Ecto neural progenitor cell (in vitro differentiated cells): Measurements from ENCODE around the gene UQCR11.
A peak's percentile ranks its signal among the peaks of the same experiment; 100 is the strongest.

Experiments used
- DNase-seq: peaks from one replicate; pipeline ENCODE4 v3.0.0-alpha.2; 2018; ENCODE audit warnings: low spot score

The UQCR11 gene

DNA sequence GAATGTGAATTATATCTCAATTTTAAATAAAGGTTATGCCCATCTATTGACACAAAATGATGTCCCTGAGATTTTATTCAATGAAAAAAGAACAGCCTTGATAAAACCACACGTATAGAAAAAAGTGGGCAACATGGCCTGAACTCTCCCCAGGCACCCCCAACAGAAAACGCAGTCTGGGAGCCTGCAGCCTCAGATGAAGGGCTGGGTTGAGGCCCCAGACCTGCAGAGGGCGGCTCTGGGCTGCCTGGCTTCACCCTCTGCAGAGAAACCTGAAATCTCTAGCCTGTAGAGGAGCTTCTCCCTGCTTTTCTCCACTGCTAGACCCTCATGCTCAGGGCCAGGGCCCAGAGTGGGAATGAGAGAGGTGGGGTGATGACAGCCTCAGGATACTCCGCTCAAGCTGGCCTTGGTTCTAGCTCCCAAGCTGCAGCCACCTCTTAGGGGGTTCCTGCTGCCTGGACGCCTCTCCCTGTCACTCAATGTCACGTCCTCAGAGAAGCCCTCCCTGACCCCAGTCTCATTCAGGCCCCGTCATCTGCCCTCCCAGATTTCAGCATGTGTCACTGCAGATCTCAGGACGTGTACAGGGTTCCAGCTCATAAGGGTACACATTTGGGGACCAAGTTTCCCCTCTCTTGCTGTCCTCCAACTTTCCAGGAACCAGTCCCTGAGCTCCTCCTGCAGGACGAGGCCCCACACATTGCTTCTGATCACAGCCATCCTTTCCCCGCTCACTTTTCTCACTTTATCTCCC, 14.4 kb downstream of the UQCR11 start:
- peak; percentile 62 for DNase-seq

DNA sequence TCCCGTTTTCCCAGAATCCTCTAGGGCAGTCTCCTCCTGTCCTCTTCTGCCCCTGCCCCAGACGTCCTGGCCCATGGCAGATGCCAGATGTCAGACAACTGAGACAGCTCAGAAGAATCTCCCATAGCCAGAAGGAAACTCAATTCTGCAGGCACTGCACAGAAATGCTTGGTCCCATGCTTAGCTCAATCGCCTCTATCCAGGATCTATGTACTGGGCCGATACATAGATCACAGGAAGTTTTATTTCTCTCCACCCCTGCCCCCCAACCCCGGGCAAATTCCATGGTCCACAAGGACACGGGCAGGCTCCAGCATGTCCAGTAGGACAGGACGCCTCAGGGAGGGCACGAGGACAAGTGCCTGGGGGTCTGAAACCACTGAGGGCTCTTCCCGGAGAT, 17.4 kb downstream of the UQCR11 start:
- no peak for DNase-seq

GRCh38 chr19:1585243-1585580, 20.1 kb downstream of the UQCR11 start:
- no peak for DNase-seq

DNA sequence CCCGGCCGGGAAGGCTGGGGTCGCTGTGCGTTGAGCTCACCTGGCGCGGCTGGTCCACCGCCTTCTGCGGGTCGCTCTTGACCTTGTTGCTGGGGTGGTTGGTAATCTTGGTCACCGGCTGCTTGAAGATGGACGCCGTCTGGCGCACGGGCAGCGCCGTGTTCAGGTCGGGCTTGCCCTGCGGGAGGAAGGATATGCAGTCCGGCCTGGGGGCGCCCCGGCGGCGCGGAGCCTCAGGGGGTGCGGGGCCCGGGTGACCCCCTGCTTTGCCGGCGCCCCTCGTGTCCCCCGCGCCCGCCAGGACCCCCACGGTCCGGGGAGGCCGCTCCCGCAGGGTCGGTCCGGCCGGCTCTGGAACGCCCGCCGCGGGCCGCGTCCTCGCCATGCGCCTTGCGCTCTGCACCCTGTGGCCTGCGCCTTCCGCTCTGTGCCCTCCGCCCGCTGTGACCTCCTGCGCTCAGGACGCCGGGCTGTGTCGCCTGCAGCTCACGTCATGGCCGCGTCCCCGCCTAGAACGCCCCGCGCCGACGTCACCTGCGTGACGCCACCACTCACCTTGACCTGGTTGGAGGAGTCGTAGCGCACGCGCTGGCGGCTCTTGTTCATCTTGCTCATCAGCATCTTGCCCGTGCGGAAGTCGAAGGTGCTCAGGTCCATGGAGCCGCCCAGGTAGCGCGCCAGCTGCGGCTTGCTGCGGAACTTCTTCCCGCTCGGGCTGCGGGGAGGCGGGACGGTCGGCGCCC, 20.6 kb downstream of the UQCR11 start:
- DNase-seq, result no peak

DNA sequence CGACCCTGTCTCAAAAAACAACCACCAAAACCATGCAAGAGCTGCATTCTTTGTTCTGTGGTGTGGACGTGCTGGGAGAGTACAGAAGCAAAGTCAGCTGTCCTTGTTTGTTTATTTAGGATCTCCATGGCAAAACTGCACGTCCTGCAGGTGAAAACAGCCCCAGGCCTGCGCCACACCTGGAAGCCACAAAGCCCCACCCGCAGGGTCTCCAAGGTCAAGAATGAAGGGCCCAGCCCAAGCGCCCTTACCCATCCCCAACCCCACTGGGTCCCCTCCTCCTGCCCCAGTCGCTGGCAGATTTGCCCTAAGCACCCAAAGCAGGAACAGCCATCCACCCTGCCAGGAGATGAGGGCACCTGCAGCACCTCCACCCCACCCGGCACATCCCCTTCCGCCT, 23.1 kb downstream of the UQCR11 start:
- no peak for DNase-seq

DNA sequence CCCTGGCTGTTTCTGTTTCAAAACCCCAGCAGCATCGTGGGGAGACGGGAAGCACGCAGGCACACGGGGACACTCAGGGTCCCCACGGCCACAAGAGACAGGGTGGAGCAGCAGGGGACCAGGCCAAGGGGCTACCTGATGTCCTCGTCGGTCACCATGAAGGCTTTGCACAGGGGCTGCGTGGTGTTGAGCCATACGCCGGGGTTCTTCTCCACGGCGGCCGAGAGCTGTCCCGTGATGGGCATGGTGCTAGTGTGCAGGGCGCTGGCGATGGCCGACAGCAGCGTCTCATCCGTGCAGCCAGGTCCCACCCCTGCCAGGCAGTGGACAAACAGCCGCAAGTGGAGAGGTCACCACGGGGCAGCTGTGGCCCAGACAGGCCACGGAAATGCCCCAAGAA, 24.3 kb downstream of the UQCR11 start:
- DNase-seq, result no peak

DNA sequence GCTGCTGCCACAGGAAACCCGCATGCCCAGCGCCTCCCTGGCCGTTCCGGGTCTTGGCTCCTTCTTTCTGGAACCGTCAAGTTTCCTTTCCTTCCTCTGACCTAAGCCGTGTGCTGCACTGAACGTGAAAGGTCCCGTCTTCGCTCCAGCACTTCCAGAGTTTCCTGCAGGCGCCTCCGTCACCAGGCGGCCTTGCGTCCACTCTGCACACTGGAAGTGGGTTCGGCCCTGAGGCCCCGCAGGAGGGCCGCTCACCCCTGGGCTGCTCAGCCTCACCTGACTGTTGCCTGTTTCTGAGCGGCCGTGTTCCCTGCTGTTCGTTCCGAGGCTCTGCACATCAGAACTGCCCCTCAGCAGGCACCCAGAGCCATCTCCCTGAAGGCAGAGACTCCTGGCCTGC, 24.9 kb downstream of the UQCR11 start:
- DNase-seq, result no peak

DNA sequence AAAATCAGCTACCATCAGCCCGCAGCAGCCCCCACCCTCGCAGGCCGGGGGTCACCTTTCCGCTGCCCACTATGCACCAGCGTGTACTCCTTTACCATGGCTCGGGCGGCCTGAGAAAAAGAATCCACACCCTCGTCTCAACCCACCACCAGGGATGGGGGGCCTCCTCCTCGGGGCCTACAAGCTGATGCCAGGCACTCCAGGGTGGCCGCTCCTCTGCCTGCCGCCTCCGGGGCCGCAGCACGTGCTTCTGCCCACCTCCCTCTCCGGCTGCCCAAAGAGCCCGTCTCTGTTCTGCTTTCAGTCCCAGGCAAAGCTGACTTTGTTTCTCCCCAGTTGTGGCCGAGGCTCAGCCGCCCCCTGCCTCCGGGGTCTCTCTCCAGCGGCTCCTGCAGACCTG, 26.0 kb downstream of the UQCR11 start:
- no peak for DNase-seq

GRCh38 chr19:1577929-1578618, 27.2 kb downstream of the UQCR11 start:
- no peak for DNase-seq

DNA sequence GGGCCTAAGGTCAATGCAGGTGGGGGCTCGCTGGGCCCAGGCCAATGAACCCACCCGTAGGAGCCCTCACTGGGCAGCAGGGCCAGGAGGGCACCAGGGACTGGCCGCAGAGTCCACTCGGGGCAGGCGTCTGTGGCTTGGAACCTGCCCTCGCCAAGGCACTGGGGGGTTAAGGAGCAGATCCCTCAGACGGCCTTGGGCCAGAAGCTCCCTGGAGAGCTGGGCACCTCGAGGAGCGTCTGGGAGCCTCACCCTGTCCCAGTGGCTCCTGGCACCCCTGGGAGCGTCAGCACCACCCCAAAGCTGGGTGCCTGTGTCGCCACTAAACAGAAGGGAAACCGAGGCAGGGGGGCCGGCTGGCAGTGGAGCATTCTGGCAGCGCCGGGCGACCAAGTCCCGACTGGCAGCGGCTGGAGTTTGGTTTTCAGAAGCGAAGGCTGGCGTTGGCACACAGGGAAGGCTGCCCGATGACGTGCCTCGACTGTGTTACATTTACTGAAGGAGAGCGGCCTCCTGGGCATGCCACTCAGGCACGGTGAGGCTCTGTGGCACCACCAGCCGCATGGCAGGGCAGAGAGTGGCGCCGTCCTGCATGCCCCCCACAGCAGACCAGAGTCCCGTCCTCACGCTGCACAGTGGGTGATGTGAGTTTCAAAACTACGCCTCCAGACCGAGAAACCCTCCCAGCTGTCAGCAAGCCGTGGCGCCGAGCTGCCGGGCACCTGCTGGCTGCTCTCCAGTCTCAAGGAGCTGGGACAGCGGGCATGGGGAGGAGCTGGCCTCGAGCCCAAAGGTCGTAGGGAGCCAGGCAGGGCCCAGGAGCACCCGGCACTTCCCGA, 28.0 kb downstream of the UQCR11 start:
- no peak for DNase-seq

DNA sequence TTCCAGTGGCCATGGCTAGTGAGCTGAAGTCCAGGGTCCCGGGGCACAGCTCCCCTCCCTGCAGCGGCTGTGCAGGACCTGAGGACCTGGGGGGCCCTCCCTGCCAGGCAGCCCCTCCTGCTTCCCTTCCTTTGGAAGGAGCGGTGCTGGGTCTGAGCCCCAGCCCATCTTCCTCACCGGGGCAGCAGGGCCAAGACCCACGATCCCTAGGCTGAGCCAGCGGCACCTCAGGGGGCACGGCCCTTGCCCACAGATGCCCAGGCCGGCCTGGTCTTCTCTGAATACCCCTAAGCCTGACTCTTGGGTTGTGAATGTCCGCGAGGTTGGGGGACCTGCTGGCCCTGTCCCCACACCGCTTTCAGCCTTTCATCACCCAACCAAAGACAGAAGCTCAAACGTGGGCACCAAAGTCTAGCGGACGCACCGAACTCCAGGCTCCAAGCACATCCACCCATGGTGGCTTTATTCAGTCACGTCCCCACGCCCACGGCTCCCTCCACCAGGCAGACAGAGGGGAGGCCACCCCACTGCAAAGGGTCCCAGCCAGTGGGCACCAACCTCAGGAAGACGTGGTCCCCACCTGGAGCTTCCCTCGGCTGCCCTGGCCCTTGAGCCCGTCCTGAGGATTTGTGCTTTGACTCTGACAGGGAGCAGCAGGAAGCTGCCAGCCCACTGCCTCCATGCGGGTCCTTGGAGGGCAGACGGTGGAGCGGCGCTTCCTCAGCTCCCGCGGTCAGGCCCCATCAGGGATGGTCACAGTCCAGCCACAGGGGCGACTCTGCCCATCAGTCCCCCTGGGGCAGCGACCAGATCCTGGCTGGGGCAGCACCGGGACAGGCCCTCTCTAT, 28.8 kb downstream of the UQCR11 start:
- no peak for DNase-seq

DNA sequence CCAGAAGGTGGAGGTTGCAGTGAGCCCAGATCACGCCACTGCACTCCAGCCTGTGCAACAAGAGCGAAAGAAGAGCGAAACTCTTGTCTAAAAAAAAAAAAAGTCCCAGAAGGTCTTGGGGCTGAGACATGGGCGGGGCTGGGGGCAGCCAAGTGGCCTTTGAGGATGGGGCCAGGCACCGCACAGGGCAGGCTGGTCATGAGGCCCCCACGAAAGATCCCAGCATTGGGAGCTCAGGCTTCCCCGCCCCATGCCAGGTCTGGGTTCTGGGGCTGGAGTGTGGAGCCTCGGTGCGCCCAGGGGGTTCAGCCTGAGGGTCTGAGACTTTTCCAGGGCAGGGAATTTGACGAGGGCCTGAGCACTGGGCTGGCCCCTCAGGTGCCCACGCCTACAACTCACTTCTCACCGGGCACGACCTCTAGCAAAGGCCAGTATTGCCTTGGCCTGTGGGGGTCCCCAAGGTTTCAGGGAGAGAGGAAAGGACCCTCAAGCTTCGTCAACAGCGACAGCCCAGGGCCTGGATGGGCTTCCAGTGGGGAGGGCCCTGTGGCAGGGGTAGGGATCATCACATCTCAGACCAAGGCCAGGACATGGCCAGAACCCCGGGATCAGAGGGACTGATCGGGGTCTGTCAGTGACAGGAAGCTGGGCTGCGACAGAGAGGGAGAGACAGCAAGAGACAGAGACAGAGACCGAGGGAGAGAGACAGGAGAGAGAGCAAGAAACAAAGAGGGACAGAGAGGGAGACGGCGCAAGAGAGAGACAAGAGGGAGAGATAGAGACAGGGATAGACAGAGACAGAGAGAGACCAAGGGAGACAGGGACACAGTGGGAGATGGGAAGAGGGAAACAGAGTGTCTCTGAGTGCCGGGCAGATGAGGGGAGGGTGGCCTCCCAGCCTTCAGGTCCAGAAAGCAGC, 29.7 kb downstream of the UQCR11 start:
- no peak for DNase-seq

GRCh38 chr19:1574354-1575136, 30.7 kb downstream of the UQCR11 start:
- no peak for DNase-seq

- DNase-seq, result no peak
Observed at GRCh38 chr19:1572795-1573194, 32.5 kb downstream of the UQCR11 start.

- DNase-seq, result no peak
Observed at GRCh38 chr19:1571358-1571757, 33.9 kb downstream of the UQCR11 start.

GRCh38 chr19:1570836-1571235, 34.4 kb downstream of the UQCR11 start:
- DNase-seq, result no peak

DNA sequence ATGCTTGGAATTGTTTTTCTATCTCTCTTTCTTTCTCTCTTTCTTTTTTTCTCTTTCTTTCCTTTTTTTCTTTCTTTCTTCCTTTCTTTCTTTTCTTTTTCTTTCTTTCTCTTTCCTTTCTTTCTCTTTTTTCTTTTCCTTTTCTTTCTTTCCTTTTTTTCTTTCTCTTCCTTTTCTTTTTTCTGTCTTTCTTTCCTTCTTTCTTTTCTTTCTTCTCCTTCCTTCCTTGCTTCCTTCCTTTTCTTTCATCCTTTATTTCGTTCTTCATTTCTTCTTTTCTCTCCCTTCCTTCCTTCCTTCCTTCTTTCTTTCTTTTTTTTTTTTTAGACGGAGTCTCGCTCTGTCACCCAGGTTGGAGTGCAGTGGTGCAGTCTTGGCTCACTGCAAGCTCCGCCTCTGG, 35.3 kb downstream of the UQCR11 start:
- no peak for DNase-seq

GRCh38 chr19:1568320-1569019, 36.8 kb downstream of the UQCR11 start, which contains the start of gene MEX3D:
TSS of gene MEX3D (minus strand) at chr19:1568325. CDS start at chr19:1568058, 267 bp downstream.
- peak; percentile 80 for DNase-seq

- DNase-seq, result no peak
Observed at GRCh38 chr19:1567848-1568227, 37.4 kb downstream of the UQCR11 start.
